IMR-90 (cell line): Measurements from ENCODE around the gene PGA4. TPM values are rescaled to one million over a fixed set of nuclear protein-coding genes. Genes with fewer than 3 reads are reported as not detected.
"Not testable (repeated sequence)": the region's sequence is repeated elsewhere in the genome, so short reads cannot be mapped to it uniquely, and the experiment has no call there.

Experiments
- ATAC-seq: fragments of 200-7000 bp; cut with Tn5 transposase; 2 replicates; pipeline ENCODE4 v1.9.1; 2020; ENCODE audit warnings: low read depth, mild to moderate bottlenecking, moderate library complexity
- BruUV-seq: library from RNA; stranded (reverse); fragments of 400-500 nt; replicated peaks from 2 replicates; lab custom pipeline; 2021; lab: Mats Ljungman, UMichigan
- CTCF ChIA-PET: fragments of 300-600 bp; formaldehyde crosslinking; extraction: SDS; loops from one replicate; lab custom pipeline; 2021; ENCODE audit warnings: antibody characterized with exemption; lab: Yijun Ruan, JAX
- POLR2A ChIA-PET: fragments of 300-600 bp; sonication (Branson Sonifier 250); formaldehyde crosslinking; loops from one replicate; lab custom pipeline; 2022; ENCODE audit warnings: antibody characterized with exemption; ENCODE audit not compliant: unreplicated experiment; lab: Charles Lee
- DNase-seq: peaks from one replicate; pipeline ENCODE4 v3.0.0; 2013
- H2AFZ ChIP-seq: replicated peaks from 2 replicates; pipeline ENCODE3; 2013; ENCODE audit warnings: low read length, mild to moderate bottlenecking; ENCODE audit not compliant: poor library complexity
- H2AK5ac ChIP-seq: 2 replicates; pipeline ENCODE4 v1.6.1; 2013; ENCODE audit warnings: low read depth, low read length, inconsistent platforms
- H2AK9ac ChIP-seq: replicated peaks from 2 replicates; pipeline ENCODE3; 2013; ENCODE audit warnings: mild to moderate bottlenecking, low read depth, low read length, moderate library complexity; ENCODE audit not compliant: poor library complexity
- H2BK120ac ChIP-seq: 2 replicates; pipeline ENCODE4 v1.6.1; 2013; ENCODE audit warnings: low read depth, low read length, inconsistent platforms
- H2BK15ac ChIP-seq: 3 replicates; pipeline ENCODE4 v1.6.1; 2013; ENCODE audit warnings: low read depth, low read length, inconsistent platforms
- H2BK20ac ChIP-seq: 2 replicates; pipeline ENCODE4 v1.6.1; 2013; ENCODE audit warnings: low read depth, mild to moderate bottlenecking, inconsistent platforms, low read length, moderate library complexity
- H2BK5ac ChIP-seq: 2 replicates; pipeline ENCODE4 v1.6.1; 2013; ENCODE audit warnings: mild to moderate bottlenecking, low read depth, low read length, inconsistent platforms; ENCODE audit not compliant: poor library complexity, severe bottlenecking
- H3K14ac ChIP-seq: replicated peaks from 2 replicates; pipeline ENCODE4 v1.6.1; 2013; ENCODE audit warnings: low read depth, low read length, inconsistent platforms
- H3K18ac ChIP-seq: 2 replicates; pipeline ENCODE4 v1.6.1; 2013; ENCODE audit warnings: low read depth, low read length, control low read depth
- H3K23ac ChIP-seq: 2 replicates; pipeline ENCODE4 v1.6.1; 2013; ENCODE audit warnings: low read depth, low read length, inconsistent platforms
- H3K27ac ChIP-seq: 2 replicates; pipeline ENCODE4 v1.5.1; 2013; ENCODE audit warnings: mild to moderate bottlenecking, control low read depth, low read length; ENCODE audit not compliant: insufficient read depth
- H3K27me3 ChIP-seq: 2 replicates; pipeline ENCODE4 v1.6.1; 2013; ENCODE audit warnings: low read length; ENCODE audit not compliant: control insufficient read depth, insufficient read depth
- H3K36me3 ChIP-seq: 2 replicates; pipeline ENCODE4 v1.6.1; 2013; ENCODE audit warnings: low read length, mixed read lengths; ENCODE audit not compliant: control insufficient read depth, insufficient read depth
- H3K4ac ChIP-seq: 2 replicates; pipeline ENCODE4 v1.6.1; 2013; ENCODE audit warnings: low read depth, low read length, inconsistent platforms
- H3K4me1 ChIP-seq: 2 replicates; pipeline ENCODE4 v1.6.1; 2013; ENCODE audit warnings: low read length, mixed read lengths; ENCODE audit not compliant: control insufficient read depth, insufficient read depth
- H3K4me2 ChIP-seq: 2 replicates; pipeline ENCODE4 v1.6.1; 2013; ENCODE audit warnings: low read depth, mild to moderate bottlenecking, control low read depth, low read length, moderate library complexity
- H3K4me3 ChIP-seq: 2 replicates; pipeline ENCODE4 v1.5.1; 2013; ENCODE audit warnings: low read depth, mild to moderate bottlenecking, control low read depth, low read length, moderate library complexity; ENCODE audit not compliant: insufficient read depth
- H3K56ac ChIP-seq: 2 replicates; pipeline ENCODE4 v1.6.1; 2013; ENCODE audit warnings: low read length, inconsistent platforms; ENCODE audit not compliant: insufficient read depth; ENCODE audit errors: extremely low read depth
- H3K79me1 ChIP-seq, 2 experiments: 2 replicates each; pipeline ENCODE4 v1.6.1; 2013; ENCODE audit warnings: low read length in 2 of 2, inconsistent platforms in 1 of 2, low read depth in 1 of 2
- H3K9ac ChIP-seq: 2 replicates; pipeline ENCODE4 v1.6.1; 2013; ENCODE audit warnings: low read depth, low read length, control low read depth
- H3K9me1 ChIP-seq: 2 replicates; pipeline ENCODE4 v1.6.1; 2013; ENCODE audit warnings: low read length, inconsistent platforms; ENCODE audit not compliant: insufficient read depth
- H3K9me3 ChIP-seq: 2 replicates; pipeline ENCODE4 v1.6.1; 2013; ENCODE audit warnings: low read length; ENCODE audit not compliant: control insufficient read depth, insufficient read depth
- H4K20me1 ChIP-seq: 2 replicates; pipeline ENCODE4 v1.6.1; 2013; ENCODE audit warnings: low read length, inconsistent platforms; ENCODE audit not compliant: insufficient read depth
- H4K5ac ChIP-seq: 2 replicates; pipeline ENCODE4 v1.6.1; 2013; ENCODE audit warnings: mild to moderate bottlenecking, low read depth, low read length, control low read depth
- H4K8ac ChIP-seq, 2 experiments: 2 replicates each; pipeline ENCODE4 v1.6.1; 2013; ENCODE audit warnings: low read depth in 2 of 2, low read length in 2 of 2, control low read depth in 1 of 2, inconsistent platforms in 1 of 2
- H4K91ac ChIP-seq: 2 replicates; pipeline ENCODE4 v1.6.1; 2013; ENCODE audit warnings: low read depth, low read length, inconsistent platforms; ENCODE audit not compliant: insufficient read depth
- WGBS, 2 experiments: methylation state at CpG; one replicate each; pipeline versions ENCODE4 v1.1.5 to v1.1.7; 2013; ENCODE audit warnings: missing lambda C conversion rate in 2 of 2; ENCODE audit not compliant: insufficient read length in 1 of 2; ENCODE audit errors: extremely low coverage in 2 of 2; 5-methylcytosine and 5-hydroxymethylcytosine counted together
- dilution Hi-C: fragments of 300-500 bp; cut with HindIII; formaldehyde crosslinking; loops from one replicate; pipeline ENCODE4 v1.14.3; 2018; ENCODE audit warnings: low sequenced_read_pairs; ENCODE audit not compliant: unreplicated experiment
- in situ Hi-C: fragments of 300-500 bp; cut with MboI; formaldehyde crosslinking; loops from 3 replicates; pipeline ENCODE4 v1.14.3; 2019; ENCODE audit warnings: low sequenced_read_pairs, inconsistent platforms, mixed read lengths
- intact Hi-C: fragments of 100-400 bp; cut with micrococcal nuclease; formaldehyde crosslinking; loops from 2 replicates; pipeline ENCODE4 v1.10.0; 2022
- polyA plus RNA-seq, 3 experiments: library from polyadenylated mRNA; depleted of rRNA; stranded (reverse); fragments of >200 nt; gene quantifications; 2 replicates each; pipeline ENCODE4 v1.2.3, GENCODE V29; 2012; ENCODE audit warnings: low replicate concordance in 1 of 3
- total RNA-seq: library from RNA; depleted of rRNA; stranded (reverse); fragments of >200 nt; gene quantifications from 2 replicates; pipeline ENCODE4 v1.2.3, GENCODE V29; 2012

Gene PGA4
- total and polyA plus RNA-seq, 2 of the 4 experiments (the other 2 are of a cell fraction): not detected

DNA sequence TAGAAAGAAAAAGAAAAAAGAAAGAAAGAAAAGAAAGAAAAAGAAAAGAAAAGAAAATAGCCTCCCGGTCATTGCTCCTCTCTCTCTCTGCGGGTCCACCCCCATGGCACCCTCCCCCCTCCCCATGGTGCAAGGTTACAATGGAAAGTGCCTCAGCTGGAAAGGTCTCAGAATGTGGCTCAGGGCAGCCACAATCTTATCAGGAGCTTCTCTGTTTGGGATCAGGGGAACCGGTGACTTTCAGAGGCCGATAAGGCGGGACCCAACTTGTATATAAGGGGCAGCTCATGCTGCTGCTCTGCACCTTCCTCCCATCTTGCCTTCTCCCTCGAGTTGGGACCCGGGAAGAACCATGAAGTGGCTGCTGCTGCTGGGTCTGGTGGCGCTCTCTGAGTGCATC, 18.7 kb downstream of the PGA4 start, which contains the start of gene PGA5:
Gene PGA5, plus strand, starts transcription at position 301 of the 400 bp plus-strand sequence. Its CDS starts 52 bp downstream, at position 353.
- H2BK5ac ChIP-seq, H3K56ac ChIP-seq, H3K14ac ChIP-seq, H2BK15ac ChIP-seq, intact Hi-C loops, H2BK20ac ChIP-seq, ATAC-seq, H4K8ac ChIP-seq, H4K5ac ChIP-seq, H3K9me3 ChIP-seq, H3K36me3 ChIP-seq, H3K27me3 ChIP-seq, in situ Hi-C loops, H3K9ac ChIP-seq, H2BK120ac ChIP-seq, H4K91ac ChIP-seq, H2AK9ac ChIP-seq, H3K4me1 ChIP-seq, H3K23ac ChIP-seq, BruUV-seq, DNase-seq, H3K18ac ChIP-seq, H4K20me1 ChIP-seq, H3K4ac ChIP-seq, H3K27ac ChIP-seq, H3K79me1 ChIP-seq, H2AFZ ChIP-seq, H3K4me2 ChIP-seq, H2AK5ac ChIP-seq, POLR2A ChIA-PET, CTCF ChIA-PET, H3K4me3 ChIP-seq, H3K9me1 ChIP-seq, dilution Hi-C loops: not testable (repeated sequence)
- no CpG with 5 or more reads among the region's 8 CpGs for WGBS, 2 experiments

DNA sequence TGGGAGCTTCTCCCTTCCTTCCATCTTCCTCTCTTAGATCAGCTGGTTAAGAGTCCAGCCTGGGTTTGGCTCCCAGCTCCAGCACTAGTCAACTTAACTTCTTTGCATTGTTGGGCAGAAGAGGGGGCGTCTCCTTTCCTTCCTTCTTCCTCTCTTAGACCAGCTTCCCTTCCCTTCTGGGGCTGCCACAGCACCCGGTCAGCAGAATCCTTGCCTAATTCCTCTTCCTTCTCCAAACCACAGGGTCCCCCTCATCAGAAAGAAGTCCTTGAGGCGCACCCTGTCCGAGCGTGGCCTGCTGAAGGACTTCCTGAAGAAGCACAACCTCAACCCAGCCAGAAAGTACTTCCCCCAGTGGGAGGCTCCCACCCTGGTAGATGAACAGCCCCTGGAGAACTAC, 19.4 kb downstream of the PGA4 start:
- H3K27ac ChIP-seq, intact Hi-C loops, H2AFZ ChIP-seq, H2BK5ac ChIP-seq, H3K56ac ChIP-seq, H3K79me1 ChIP-seq, POLR2A ChIA-PET, ATAC-seq, H4K8ac ChIP-seq, H3K27me3 ChIP-seq, H2BK15ac ChIP-seq, H3K4me2 ChIP-seq, BruUV-seq, CTCF ChIA-PET, H4K20me1 ChIP-seq, H3K36me3 ChIP-seq, H3K4ac ChIP-seq, H3K9me3 ChIP-seq, H3K18ac ChIP-seq, H2BK20ac ChIP-seq, H4K91ac ChIP-seq, H3K9ac ChIP-seq, dilution Hi-C loops, H3K4me3 ChIP-seq, H3K4me1 ChIP-seq, H2AK5ac ChIP-seq, H3K14ac ChIP-seq, in situ Hi-C loops, H2AK9ac ChIP-seq, H3K23ac ChIP-seq, H2BK120ac ChIP-seq, H3K9me1 ChIP-seq, DNase-seq, H4K5ac ChIP-seq: not testable (repeated sequence)
- WGBS, 2 experiments: no CpG with 5 or more reads among the region's 5 CpGs
